Transverse colon (tissue), 3 donors: ENCODE measurements around the gene HINT2.

Experiments used
- CTCF ChIP-seq, 5 experiments: fragments of 200-600 bp in 3 of 5; fragments of 450-650 bp in 2 of 5; sonication (generic) in 3 of 5; IDR thresholded peaks; 1 replicate in 2 of 5; 2 replicates in 3 of 5; pipeline ENCODE4 v1.5.1; 2016 to 2017; ENCODE audit warnings: antibody characterized with exemption in 5 of 5, inconsistent platforms in 3 of 5, mild to moderate bottlenecking in 2 of 5, moderate library complexity in 1 of 5
- POLR2A ChIP-seq: fragments of 450-650 bp; IDR thresholded peaks from one replicate; pipeline ENCODE4 v1.6.1; 2016; ENCODE audit warnings: antibody characterized with exemption, mild to moderate bottlenecking, moderate library complexity

GRCh38 chr9:35856882-35857281 is 42.0 kb upstream of the HINT2 start:
- no peak for TF ChIP-seq CTCF (IDR thresholded peaks at IDR 0.05)
- TF ChIP-seq POLR2A: no peak
